ENCODE measurements around the gene LMNTD1. TPM values are rescaled to one million over a fixed set of nuclear protein-coding genes. Genes with fewer than 3 reads are reported as not detected.

Gene LMNTD1
- total RNA-seq, 1 donor from 2014 or later: not detected

DNA sequence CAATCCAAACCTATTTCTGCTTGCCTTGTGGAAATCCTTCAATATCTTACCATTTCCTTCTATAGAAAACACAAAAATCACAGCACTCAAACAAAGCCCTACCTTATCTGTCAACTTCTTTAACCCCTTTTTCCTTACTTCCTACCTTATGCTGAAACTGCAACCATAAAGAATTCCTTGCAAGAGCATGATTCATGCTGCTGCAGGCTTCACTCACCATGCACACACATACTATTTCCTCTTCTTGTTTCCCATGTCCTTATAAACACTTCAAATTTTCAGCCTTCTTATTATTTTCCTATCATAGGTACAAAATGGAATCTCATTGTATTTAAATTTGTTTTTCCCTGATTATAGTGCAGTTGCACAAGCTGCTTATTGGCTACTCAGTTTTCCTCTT is 23.3 kb downstream of the LMNTD1 start:
- H3K27me3 ChIP-seq (ENCODE audit: control insufficient read depth, insufficient read depth, low read length): no peaks in the 10 kb centered on the region
- FAIRE-seq (no peak), DNase-seq (ENCODE audit: low read depth) (peak; percentile 62)
- H3K4me3 ChIP-seq (ENCODE audit: low read depth, low read length): no peak overlapping the region
- no peaks in the 10 kb centered on the region for H3K36me3 ChIP-seq (ENCODE audit: control insufficient read depth, insufficient read depth, low read length)
- no peak for TF ChIP-seq CTCF (IDR thresholded peaks at IDR 0.05; ENCODE audit: insufficient read depth, low read length, severe bottlenecking)

GRCh38 chr12:25526778-25527177 is 26.3 kb downstream of the LMNTD1 start:
- Histone ChIP-seq H3K4me3 (ENCODE audit: low read depth, low read length) (no peak overlapping the region), H3K27me3 (ENCODE audit: control insufficient read depth, insufficient read depth, low read length) (no peaks in the 10 kb centered on the region), H3K36me3 (ENCODE audit: control insufficient read depth, insufficient read depth, low read length) (no peaks in the 10 kb centered on the region)
- DNase-seq (ENCODE audit: low read depth): no peak
- TF ChIP-seq CTCF (IDR thresholded peaks at IDR 0.05; ENCODE audit: insufficient read depth, low read length, severe bottlenecking): no peak
- no peak for FAIRE-seq

- DNase-seq (ENCODE audit: low read depth) (no peak), FAIRE-seq (no peak)
- Histone ChIP-seq H3K36me3 (ENCODE audit: control insufficient read depth, insufficient read depth, low read length) (no peaks in the 10 kb centered on the region), H3K27me3 (ENCODE audit: control insufficient read depth, insufficient read depth, low read length) (no peaks in the 10 kb centered on the region), H3K4me3 (ENCODE audit: low read depth, low read length) (no peak overlapping the region)
- no peak for TF ChIP-seq CTCF (IDR thresholded peaks at IDR 0.05; ENCODE audit: insufficient read depth, low read length, severe bottlenecking)
These were observed 28.7 kb downstream of the LMNTD1 start for GRCh38 chr12:25524366-25524765.

- DNase-seq (ENCODE audit: low read depth) (no peak), FAIRE-seq (no peak)
- TF ChIP-seq CTCF (IDR thresholded peaks at IDR 0.05; ENCODE audit: insufficient read depth, low read length, severe bottlenecking): no peak
- no peaks in the 10 kb centered on the region for H3K27me3 ChIP-seq (ENCODE audit: control insufficient read depth, insufficient read depth, low read length)
- no peak overlapping the region for H3K4me3 ChIP-seq (ENCODE audit: low read depth, low read length)
- H3K36me3 ChIP-seq (ENCODE audit: control insufficient read depth, insufficient read depth, low read length): no peaks in the 10 kb centered on the region
These were observed 31.3 kb downstream of the LMNTD1 start for GRCh38 chr12:25521625-25522256.

DNA sequence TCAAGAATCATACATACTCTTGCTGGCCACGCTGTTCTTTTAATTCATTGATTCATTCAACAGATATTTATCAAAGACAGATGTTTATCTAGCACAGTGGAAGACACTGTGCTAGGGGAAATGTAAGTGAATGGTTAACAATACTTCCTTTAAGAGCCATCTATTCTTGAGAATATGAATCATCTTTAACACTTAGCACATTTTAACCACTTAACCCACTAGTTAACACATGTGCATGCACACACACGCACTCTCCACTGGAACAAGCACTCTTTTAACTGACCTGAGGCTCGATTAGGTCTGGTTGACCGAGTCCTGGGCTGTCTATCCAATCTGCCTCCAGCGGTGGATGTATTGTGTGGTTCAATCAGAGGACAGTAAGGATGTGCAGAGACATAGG is 34.6 kb downstream of the LMNTD1 start:
- Histone ChIP-seq H3K27me3 (ENCODE audit: control insufficient read depth, insufficient read depth, low read length) (no peaks in the 10 kb centered on the region), H3K4me3 (ENCODE audit: low read depth, low read length) (no peak overlapping the region), H3K36me3 (ENCODE audit: control insufficient read depth, insufficient read depth, low read length) (no peaks in the 10 kb centered on the region)
- no peak for TF ChIP-seq CTCF (IDR thresholded peaks at IDR 0.05; ENCODE audit: insufficient read depth, low read length, severe bottlenecking)
- FAIRE-seq (no peak), DNase-seq (ENCODE audit: low read depth) (peak; percentile 67)

DNA sequence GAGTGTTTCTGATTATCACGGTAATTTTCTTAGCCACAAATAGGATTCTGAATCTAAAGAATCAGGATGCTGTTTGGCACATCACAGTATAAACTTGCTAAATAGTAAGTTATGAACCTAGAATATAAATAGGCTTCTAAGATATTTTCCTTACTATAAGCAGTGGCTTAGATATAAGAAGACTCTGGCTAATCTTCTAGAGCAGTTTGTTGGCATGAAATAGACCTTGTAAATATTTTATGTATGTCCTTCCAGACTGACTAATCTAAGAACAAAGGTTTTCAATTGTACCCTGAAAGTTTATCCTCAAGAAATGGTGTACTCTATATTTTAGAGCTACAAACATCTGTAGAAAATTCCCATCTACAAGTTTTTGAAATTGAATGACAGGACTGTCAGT is 48.3 kb downstream of the LMNTD1 start:
- no peak overlapping the region for H3K4me3 ChIP-seq (ENCODE audit: low read depth, low read length)
- DNase-seq (ENCODE audit: low read depth) (no peak), FAIRE-seq (no peak)
- no peak for TF ChIP-seq CTCF (IDR thresholded peaks at IDR 0.05; ENCODE audit: insufficient read depth, low read length, severe bottlenecking)
- no peaks in the 10 kb centered on the region for H3K36me3 ChIP-seq (ENCODE audit: control insufficient read depth, insufficient read depth, low read length)
- no peaks in the 10 kb centered on the region for H3K27me3 ChIP-seq (ENCODE audit: control insufficient read depth, insufficient read depth, low read length)
